SK-N-SH (cell line): ENCODE results near the gene ULK1. TPM values are rescaled to one million over a fixed set of nuclear protein-coding genes. Genes with fewer than 3 reads are reported as not detected.

Experiments
- CTCF ChIA-PET: fragments of 300-600, 350-600 bp; formaldehyde crosslinking; extraction: SDS; loops from one replicate; lab custom pipeline; 2021; lab: Yijun Ruan, JAX
- POLR2A ChIA-PET: fragments of 350-600 bp; sonication (Branson Sonifier 250); formaldehyde crosslinking; extraction: SDS; loops from one replicate; lab custom pipeline; 2020; ENCODE audit warnings: antibody characterized with exemption, inconsistent platforms; lab: Yijun Ruan, JAX
- DNase-seq: peaks from one replicate; pipeline ENCODE4 v3.0.0; 2012
- H2AFZ ChIP-seq: fragments of 200-600 bp; sonication (generic); 2 replicates; pipeline ENCODE4 v1.8.1; 2016; ENCODE audit warnings: antibody characterized with exemption, mild to moderate bottlenecking, low read depth
- H3F3A ChIP-seq: fragments of 200-600 bp; sonication (generic); replicated peaks from 2 replicates; pipeline ENCODE3; 2016; ENCODE audit warnings: antibody characterized with exemption, mild to moderate bottlenecking; ENCODE audit not compliant: insufficient read depth
- H3K27ac ChIP-seq, 2 experiments: fragments of 200-500 bp in 1 of 2; fragments of 200-600 bp in 1 of 2; sonication (Bioruptor generic) in 1 of 2; sonication (generic), shearing (Covaris generic) in 1 of 2; 2 replicates each; pipeline versions ENCODE4 v1.5.1 to v1.6.1; 2014 to 2016; ENCODE audit warnings: low read depth in 2 of 2, inconsistent platforms in 1 of 2, low read length in 1 of 2, mild to moderate bottlenecking in 1 of 2, mixed read lengths in 1 of 2
- H3K27me3 ChIP-seq: fragments of 200-600 bp; sonication (generic), shearing (Covaris generic); 2 replicates; pipeline ENCODE4 v1.6.1; 2016; ENCODE audit warnings: mixed run types; ENCODE audit not compliant: insufficient read depth
- H3K36me3 ChIP-seq, 2 experiments: fragments of 200-500 bp in 1 of 2; fragments of 200-600 bp in 1 of 2; sonication (Bioruptor generic) in 1 of 2; sonication (generic) in 1 of 2; replicated peaks in 1 of 2; 2 replicates each; pipeline versions ENCODE3 to v1.5.1; 2014 to 2016; ENCODE audit warnings: low read length in 1 of 2, mild to moderate bottlenecking in 1 of 2; ENCODE audit not compliant: insufficient read depth in 2 of 2, control insufficient read depth in 1 of 2
- H3K4me1 ChIP-seq, 2 experiments: fragments of 200-500 bp in 1 of 2; fragments of 200-600 bp in 1 of 2; sonication (Bioruptor generic) in 1 of 2; sonication (generic), shearing (Covaris generic) in 1 of 2; 2 replicates each; pipeline versions ENCODE4 v1.5.1 to v1.6.1; 2014 to 2016; ENCODE audit warnings: low read depth in 1 of 2, low read length in 1 of 2, mixed run types in 1 of 2; ENCODE audit not compliant: insufficient read depth in 2 of 2, control insufficient read depth in 1 of 2
- H3K4me2 ChIP-seq: fragments of 200-600 bp; sonication (generic), shearing (Covaris generic); 2 replicates; pipeline ENCODE4 v1.6.1; 2017; ENCODE audit warnings: mixed run types
- H3K4me3 ChIP-seq, 2 experiments: fragments of 200-500 bp in 1 of 2; fragments of 200-600 bp in 1 of 2; sonication (Bioruptor generic) in 1 of 2; sonication (generic), shearing (Covaris generic) in 1 of 2; 2 replicates each; pipeline versions ENCODE4 v1.5.1 to v1.8.1; 2014 to 2016; ENCODE audit warnings: low read depth in 2 of 2, inconsistent platforms in 1 of 2, low read length in 1 of 2, mild to moderate bottlenecking in 1 of 2, mixed read lengths in 1 of 2, moderate library complexity in 1 of 2
- H3K79me2 ChIP-seq: fragments of 200-600 bp; sonication (generic); 2 replicates; pipeline ENCODE4 v1.8.1; 2017; ENCODE audit warnings: mild to moderate bottlenecking; ENCODE audit not compliant: insufficient read depth
- H3K9ac ChIP-seq: fragments of 200-600 bp; sonication (generic); 2 replicates; pipeline ENCODE4 v1.6.1; 2017; ENCODE audit warnings: mixed run types
- H3K9me2 ChIP-seq: fragments of 200-600 bp; sonication (generic); 2 replicates; pipeline ENCODE4 v1.6.1; 2017; ENCODE audit warnings: mixed run types
- H3K9me3 ChIP-seq: fragments of 200-600 bp; sonication (generic); 2 replicates; pipeline ENCODE4 v1.6.1; 2017; ENCODE audit warnings: mixed run types, mild to moderate bottlenecking, moderate library complexity
- H4K20me1 ChIP-seq: fragments of 200-600 bp; sonication (generic); 2 replicates; pipeline ENCODE4 v1.6.1; 2017; ENCODE audit warnings: mild to moderate bottlenecking, mixed run types; ENCODE audit not compliant: insufficient read depth
- EZH2phosphoT487 ChIP-seq: fragments of 200-600 bp; sonication (generic); IDR thresholded peaks from 2 replicates; pipeline ENCODE4 v1.6.1; 2017; ENCODE audit warnings: low read depth, mixed run types, mild to moderate bottlenecking, antibody characterized with exemption, moderate library complexity, borderline replicate concordance
- MAX ChIP-seq: IDR thresholded peaks from 2 replicates; pipeline ENCODE4 v1.4.0; 2012; ENCODE audit warnings: low read depth
- MXI1 ChIP-seq: IDR thresholded peaks from 2 replicates; pipeline ENCODE4 v1.6.1; 2012; ENCODE audit warnings: mild to moderate bottlenecking, low read depth, low read length, improper control_type of control experiment
- PBX3 ChIP-seq: IDR thresholded peaks from 2 replicates; pipeline ENCODE4; 2012
- POLR2AphosphoS5 ChIP-seq: IDR thresholded peaks from 2 replicates; pipeline ENCODE4 v1.6.1; 2012; ENCODE audit warnings: low read depth, low read length
- RFX5 ChIP-seq: IDR thresholded peaks from 2 replicates; pipeline ENCODE4 v1.6.1; 2012; ENCODE audit warnings: mild to moderate bottlenecking, improper control_type of control experiment, low read length
- SIN3A ChIP-seq: IDR thresholded peaks from 2 replicates; pipeline ENCODE4 v1.6.1; 2012; ENCODE audit warnings: low read depth, mild to moderate bottlenecking, low read length, moderate library complexity, borderline replicate concordance
- SMC3 ChIP-seq: IDR thresholded peaks from 2 replicates; pipeline ENCODE4 v1.6.1; 2012; ENCODE audit warnings: low read depth, low read length, improper control_type of control experiment
- TAF1 ChIP-seq: IDR thresholded peaks from 2 replicates; pipeline ENCODE4 v1.6.1; 2012; ENCODE audit warnings: low read depth, mild to moderate bottlenecking, low read length, moderate library complexity, borderline replicate concordance
- YY1 ChIP-seq: IDR thresholded peaks from 2 replicates; pipeline ENCODE4 v1.4.0; 2012; ENCODE audit warnings: low read depth, mild to moderate bottlenecking
- WGBS: methylation state at CpG from one replicate; pipeline ENCODE4 v1.1.6; 2017; ENCODE audit warnings: low lambda C conversion rate; 5-methylcytosine and 5-hydroxymethylcytosine counted together
- polyA plus RNA-seq, 3 experiments: library from polyadenylated mRNA; depleted of rRNA; stranded (reverse); fragments of >200 nt; gene quantifications; 2 replicates each; pipeline ENCODE4 v1.2.3, GENCODE V29; 2012
- TF ChIP-seq, protein P1 (sequence below): IDR thresholded peaks from 2 replicates; pipeline ENCODE4 v1.4.0; 2012; ENCODE audit warnings: low read depth, borderline replicate concordance
- TF ChIP-seq, protein P2 (sequence below): fragments of 150-350 bp; IDR thresholded peaks from 2 replicates; pipeline ENCODE4 v1.6.1; 2017; ENCODE audit warnings: antibody characterized with exemption, low read length, low read depth, borderline replicate concordance

Gene ULK1
- polyA plus RNA-seq, 1 of the 3 experiments (the other 2 are of a cell fraction): 10.7 TPM

GRCh38 chr12:131908092-131909080, 14.0 kb downstream of the ULK1 start:
- no peaks in the 10 kb centered on the region for H3K9me2 ChIP-seq
- TF ChIP-seq TAF1 (no peak), YY1 (no peak), MAX (no peak), EZH2phosphoT487 (no peak), SIN3A (no peak), SMC3 (no peak)
- TF ChIP-seq, protein P1, sequence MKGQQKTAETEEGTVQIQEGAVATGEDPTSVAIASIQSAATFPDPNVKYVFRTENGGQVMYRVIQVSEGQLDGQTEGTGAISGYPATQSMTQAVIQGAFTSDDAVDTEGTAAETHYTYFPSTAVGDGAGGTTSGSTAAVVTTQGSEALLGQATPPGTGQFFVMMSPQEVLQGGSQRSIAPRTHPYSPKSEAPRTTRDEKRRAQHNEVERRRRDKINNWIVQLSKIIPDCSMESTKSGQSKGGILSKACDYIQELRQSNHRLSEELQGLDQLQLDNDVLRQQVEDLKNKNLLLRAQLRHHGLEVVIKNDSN: no peak
- TF ChIP-seq, all 33 proteins: peak for 0
- H4K20me1 ChIP-seq: peaks cover 26% of the 10 kb centered on the region; the same call in 1 of the 2 replicates
- H3K27me3 ChIP-seq: no peaks in the 10 kb centered on the region
- no peak overlapping the region for H3K27ac ChIP-seq
- peaks cover 0 to 27% of the 10 kb centered on the region in 2 experiments for H3K36me3 ChIP-seq
- no peak overlapping the region for H3K9ac ChIP-seq
- H3K4me3 ChIP-seq: no peak overlapping the region
- no peaks in the 10 kb centered on the region for H3K9me3 ChIP-seq
- ChIA-PET POLR2A (no interaction called here), CTCF (no interaction called here)
- peaks cover 7% of the 10 kb centered on the region; the same call in 1 of the 2 replicates for H3K79me2 ChIP-seq
- no peak overlapping the region for H2AFZ ChIP-seq
- no peak overlapping the region for H3K4me2 ChIP-seq
- WGBS: 98% methylated on average over 33 of the region's 96 CpGs
- H3K4me1 ChIP-seq: peaks cover 9 to 24% of the 10 kb centered on the region in 2 experiments; a peak in 2 of 4 replicates
- DNase-seq: no peak
- no peaks in the 10 kb centered on the region for H3F3A ChIP-seq

- Histone ChIP-seq H3K36me3 (peaks cover 0 to 32% of the 10 kb centered on the region in 2 experiments), H3K4me3 (no peak overlapping the region), H2AFZ (no peak overlapping the region), H3F3A (no peaks in the 10 kb centered on the region), H3K4me2 (no peak overlapping the region), H3K27ac (no peak overlapping the region), H3K27me3 (no peaks in the 10 kb centered on the region), H4K20me1 (peaks cover 18% of the 10 kb centered on the region; the same call in 1 of the 2 replicates), H3K79me2 (0 out of 2 replicates have a peak, but pooled peaks cover 4% of the 10 kb centered on the region), H3K9me3 (no peaks in the 10 kb centered on the region), H3K9ac (no peak overlapping the region), H3K9me2 (no peaks in the 10 kb centered on the region), H3K4me1 (peaks cover 9 to 27% of the 10 kb centered on the region in 2 experiments; a peak in 2 of 4 replicates)
- WGBS: 92% methylated on average over 7 of the region's 61 CpGs
- DNase-seq: no peak
- POLR2A ChIA-PET: no interaction called here
- CTCF ChIA-PET: no interaction called here
- TF ChIP-seq MXI1: no peak
- no peak for TF ChIP-seq PBX3
- no peak for TF ChIP-seq RFX5
- no peak for TF ChIP-seq POLR2AphosphoS5
- TF ChIP-seq, protein P2, sequence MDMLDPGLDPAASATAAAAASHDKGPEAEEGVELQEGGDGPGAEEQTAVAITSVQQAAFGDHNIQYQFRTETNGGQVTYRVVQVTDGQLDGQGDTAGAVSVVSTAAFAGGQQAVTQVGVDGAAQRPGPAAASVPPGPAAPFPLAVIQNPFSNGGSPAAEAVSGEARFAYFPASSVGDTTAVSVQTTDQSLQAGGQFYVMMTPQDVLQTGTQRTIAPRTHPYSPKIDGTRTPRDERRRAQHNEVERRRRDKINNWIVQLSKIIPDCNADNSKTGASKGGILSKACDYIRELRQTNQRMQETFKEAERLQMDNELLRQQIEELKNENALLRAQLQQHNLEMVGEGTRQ: no peak
Observed at GRCh38 chr12:131909081-131909751, 14.8 kb downstream of the ULK1 start.
